ENCODE results near the gene PRKG1. TPM values are rescaled to one million over a fixed set of nuclear protein-coding genes. Genes with fewer than 3 reads are reported as not detected.

Gene PRKG1
- total and polyA plus RNA-seq, 7 experiments from 2014 or later = 0.19 TPM; not detected in 6

DNA sequence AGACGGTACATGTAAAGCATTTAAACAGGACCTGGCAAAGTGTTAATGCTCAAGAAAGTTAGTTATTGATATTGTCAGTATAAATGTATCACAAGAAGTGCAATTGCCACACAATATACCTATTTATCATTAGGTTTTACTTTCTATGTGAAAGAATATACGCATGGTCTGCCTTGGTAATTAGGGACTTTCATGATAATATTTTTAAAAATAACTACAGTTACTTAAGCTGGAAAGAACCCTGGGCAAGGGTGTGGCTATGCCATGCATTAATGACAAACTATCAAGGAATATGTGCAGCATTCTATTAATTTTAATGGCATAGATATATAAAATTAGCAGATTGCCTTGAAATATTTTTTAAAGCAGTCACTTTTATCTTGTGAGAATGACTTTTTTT lies 433.9 kb downstream of the PRKG1 start:
- no peaks in the 10 kb centered on the region for H3K9me3 ChIP-seq (ENCODE audit: control insufficient read depth in 2 of 3, low read length in 3 of 3)
- H3K27ac ChIP-seq (ENCODE audit: low read depth, low read length) = no peak overlapping the region
- DNase-seq (no peak), ATAC-seq (no peak)
- no peaks in the 10 kb centered on the region for H3K36me3 ChIP-seq (ENCODE audit: control insufficient read depth in 2 of 3, insufficient read depth in 3 of 3, low read length in 3 of 3)
- peaks cover 0 to 4% (median 0%) of the 10 kb centered on the region in 5 donors for H3K27me3 Mint-ChIP-seq
- H3K4me1 Mint-ChIP-seq = no peaks in the 10 kb centered on the region
- H3K36me3 Mint-ChIP-seq = no peaks in the 10 kb centered on the region
- H3K4me1 ChIP-seq (ENCODE audit: control insufficient read depth in 2 of 2, insufficient read depth in 2 of 2, low read length in 2 of 2) = no peaks in the 10 kb centered on the region
- no peak overlapping the region for H3K4me3 ChIP-seq (ENCODE audit: low read length)
- intact Hi-C loops (cut with micrococcal nuclease) = no loop called here
- no peaks in the 10 kb centered on the region for H3K27me3 ChIP-seq (ENCODE audit: control insufficient read depth in 2 of 2, insufficient read depth in 2 of 2, low read length in 2 of 2)
- H3K4me3 Mint-ChIP-seq = no peak overlapping the region
- H3K9me3 Mint-ChIP-seq = peaks cover 0 to 4% (median 0%) of the 10 kb centered on the region in 11 donors
- CTCF ChIA-PET = no interaction called here
- H3K27ac Mint-ChIP-seq = no peak overlapping the region
- POLR2A ChIA-PET = no interaction called here

DNA sequence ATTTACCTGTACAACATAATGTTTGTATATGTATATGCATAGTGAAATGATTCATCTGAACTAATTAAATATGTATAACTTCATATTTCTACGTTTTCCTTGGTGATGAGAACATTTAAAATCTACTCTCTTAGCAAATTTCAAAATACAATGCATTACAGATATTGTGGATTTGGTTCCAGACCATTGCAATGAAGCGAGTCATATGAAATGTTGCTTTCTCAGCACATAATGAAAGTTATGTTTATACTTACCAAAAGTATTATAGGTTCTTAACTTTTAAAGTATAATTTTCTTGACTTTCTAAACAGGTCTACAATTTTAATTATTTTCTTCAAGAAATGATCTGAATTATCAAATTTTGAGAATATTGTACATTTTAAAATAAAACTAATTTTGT lies 435.9 kb downstream of the PRKG1 start:
- H3K27ac ChIP-seq (ENCODE audit: low read depth, low read length) = no peak overlapping the region
- DNase-seq (no peak), ATAC-seq (no peak)
- H3K27ac Mint-ChIP-seq = no peak overlapping the region
- no peaks in the 10 kb centered on the region for H3K36me3 Mint-ChIP-seq
- no peaks in the 10 kb centered on the region for H3K27me3 Mint-ChIP-seq
- intact Hi-C loops (cut with micrococcal nuclease) = no loop called here
- no peak overlapping the region for H3K4me3 Mint-ChIP-seq
- CTCF ChIA-PET = interaction anchor here (0.7 kb wide), 1 partner anchor 1776 kb away, joined by 3 read pairs; no protein-coding TSS in a partner anchor
- no peaks in the 10 kb centered on the region for H3K4me1 ChIP-seq (ENCODE audit: control insufficient read depth in 2 of 2, insufficient read depth in 2 of 2, low read length in 2 of 2)
- H3K36me3 ChIP-seq (ENCODE audit: control insufficient read depth in 2 of 3, insufficient read depth in 3 of 3, low read length in 3 of 3) = no peaks in the 10 kb centered on the region
- H3K4me3 ChIP-seq (ENCODE audit: low read length) = no peak overlapping the region
- POLR2A ChIA-PET = no interaction called here
- no peaks in the 10 kb centered on the region for H3K27me3 ChIP-seq (ENCODE audit: control insufficient read depth in 2 of 2, insufficient read depth in 2 of 2, low read length in 2 of 2)
- H3K9me3 Mint-ChIP-seq = peaks cover 0 to 1% (median 0%) of the 10 kb centered on the region in 11 donors
- H3K4me1 Mint-ChIP-seq = no peaks in the 10 kb centered on the region
- H3K9me3 ChIP-seq (ENCODE audit: control insufficient read depth in 2 of 3, low read length in 3 of 3) = no peaks in the 10 kb centered on the region

DNA sequence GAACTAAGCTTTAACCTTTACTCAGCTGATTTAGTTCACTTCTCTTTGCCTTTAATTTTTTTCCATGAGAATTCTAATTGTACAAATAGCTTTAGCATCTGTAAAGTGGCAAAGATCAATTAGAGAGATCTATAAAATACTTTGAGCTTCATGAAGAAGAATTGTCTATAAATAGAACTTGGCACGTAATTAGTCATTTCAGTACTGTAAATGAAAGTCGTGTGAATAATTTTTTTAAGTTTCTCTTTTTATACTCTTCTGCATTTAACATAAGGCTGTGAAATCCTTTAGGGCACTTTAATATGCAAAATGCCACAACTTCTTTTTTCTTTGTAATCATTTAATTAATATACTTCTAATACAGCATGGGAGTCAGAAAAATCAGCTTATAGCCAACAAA lies 447.3 kb downstream of the PRKG1 start:
- H3K4me3 ChIP-seq (ENCODE audit: low read length) = no peak overlapping the region
- no peak overlapping the region for H3K27ac ChIP-seq (ENCODE audit: low read depth, low read length)
- no peaks in the 10 kb centered on the region for H3K4me1 ChIP-seq (ENCODE audit: control insufficient read depth in 2 of 2, insufficient read depth in 2 of 2, low read length in 2 of 2)
- no peak for DNase-seq
- H3K9me3 Mint-ChIP-seq = peaks cover 0 to 10% (median 0%) of the 10 kb centered on the region in 11 donors
- CTCF ChIA-PET = no interaction called here
- ATAC-seq = no peak
- no peak overlapping the region for H3K27ac Mint-ChIP-seq
- no peak overlapping the region for H3K4me3 Mint-ChIP-seq
- H3K27me3 ChIP-seq (ENCODE audit: control insufficient read depth in 2 of 2, insufficient read depth in 2 of 2, low read length in 2 of 2) = no peaks in the 10 kb centered on the region
- intact Hi-C loops (cut with micrococcal nuclease) = no loop called here
- H3K27me3 Mint-ChIP-seq = peaks cover 0 to 6% (median 0%) of the 10 kb centered on the region in 5 donors
- POLR2A ChIA-PET = no interaction called here
- no peaks in the 10 kb centered on the region for H3K4me1 Mint-ChIP-seq
- no peaks in the 10 kb centered on the region for H3K36me3 ChIP-seq (ENCODE audit: control insufficient read depth in 2 of 3, insufficient read depth in 3 of 3, low read length in 3 of 3)
- H3K9me3 ChIP-seq (ENCODE audit: control insufficient read depth in 2 of 3, low read length in 3 of 3) = no peaks in the 10 kb centered on the region
- no peaks in the 10 kb centered on the region for H3K36me3 Mint-ChIP-seq

DNA sequence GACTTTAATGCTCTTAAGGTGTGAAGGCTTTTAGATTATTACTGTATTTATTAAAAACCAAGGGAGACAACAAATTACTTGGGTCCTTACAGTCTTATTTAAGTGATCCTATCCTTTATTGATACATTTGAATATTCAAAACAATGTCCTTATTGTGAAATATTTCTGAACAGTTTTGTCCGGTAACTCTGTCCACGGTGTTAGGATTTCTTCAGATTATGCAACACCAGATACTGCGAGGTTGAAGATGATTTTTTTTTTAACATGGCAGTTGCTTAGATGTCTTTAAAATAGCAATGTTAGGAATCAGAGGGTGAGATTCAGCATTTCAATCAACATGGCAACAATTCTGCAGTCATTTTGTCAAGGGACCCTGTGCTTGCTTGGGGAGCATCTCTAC lies 448.6 kb downstream of the PRKG1 start:
- ChIA-PET POLR2A (no interaction called here), CTCF (no interaction called here)
- H3K27ac ChIP-seq (ENCODE audit: low read depth, low read length) = no peak overlapping the region
- DNase-seq = no peak
- H3K27me3 ChIP-seq (ENCODE audit: control insufficient read depth in 2 of 2, insufficient read depth in 2 of 2, low read length in 2 of 2) = no peaks in the 10 kb centered on the region
- intact Hi-C loops (cut with micrococcal nuclease) = no loop called here
- no peak overlapping the region for H3K4me3 ChIP-seq (ENCODE audit: low read length)
- no peaks in the 10 kb centered on the region for H3K36me3 ChIP-seq (ENCODE audit: control insufficient read depth in 2 of 3, insufficient read depth in 3 of 3, low read length in 3 of 3)
- no peaks in the 10 kb centered on the region for H3K4me1 Mint-ChIP-seq
- H3K9me3 Mint-ChIP-seq = peaks cover 0 to 5% (median 0%) of the 10 kb centered on the region in 11 donors
- no peak overlapping the region for H3K27ac Mint-ChIP-seq
- H3K4me3 Mint-ChIP-seq = no peak overlapping the region
- no peaks in the 10 kb centered on the region for H3K9me3 ChIP-seq (ENCODE audit: control insufficient read depth in 2 of 3, low read length in 3 of 3)
- H3K27me3 Mint-ChIP-seq = peaks cover 0 to 9% (median 2%) of the 10 kb centered on the region in 5 donors
- H3K4me1 ChIP-seq (ENCODE audit: control insufficient read depth in 2 of 2, insufficient read depth in 2 of 2, low read length in 2 of 2) = no peaks in the 10 kb centered on the region
- ATAC-seq = no peak
- no peaks in the 10 kb centered on the region for H3K36me3 Mint-ChIP-seq

- H3K27ac ChIP-seq (ENCODE audit: low read depth, low read length) = no peak overlapping the region
- H3K9me3 Mint-ChIP-seq = peaks cover 0 to 4% (median 0%) of the 10 kb centered on the region in 11 donors
- H3K27me3 Mint-ChIP-seq = peaks cover 0 to 12% (median 5%) of the 10 kb centered on the region in 5 donors
- no peaks in the 10 kb centered on the region for H3K4me1 Mint-ChIP-seq
- no peak overlapping the region for H3K4me3 ChIP-seq (ENCODE audit: low read length)
- H3K36me3 ChIP-seq (ENCODE audit: control insufficient read depth in 2 of 3, insufficient read depth in 3 of 3, low read length in 3 of 3) = no peaks in the 10 kb centered on the region
- H3K36me3 Mint-ChIP-seq = no peaks in the 10 kb centered on the region
- DNase-seq (no peak), ATAC-seq (no peak)
- POLR2A ChIA-PET = no interaction called here
- no peaks in the 10 kb centered on the region for H3K27me3 ChIP-seq (ENCODE audit: control insufficient read depth in 2 of 2, insufficient read depth in 2 of 2, low read length in 2 of 2)
- intact Hi-C loops (cut with micrococcal nuclease) = no loop called here
- no peak overlapping the region for H3K4me3 Mint-ChIP-seq
- H3K27ac Mint-ChIP-seq = no peak overlapping the region
- no peaks in the 10 kb centered on the region for H3K9me3 ChIP-seq (ENCODE audit: control insufficient read depth in 2 of 3, low read length in 3 of 3)
- CTCF ChIA-PET = no interaction called here
- no peaks in the 10 kb centered on the region for H3K4me1 ChIP-seq (ENCODE audit: control insufficient read depth in 2 of 2, insufficient read depth in 2 of 2, low read length in 2 of 2)
These were observed 449.2 kb downstream of the PRKG1 start for GRCh38 chr10:51523440-51523839.

DNA sequence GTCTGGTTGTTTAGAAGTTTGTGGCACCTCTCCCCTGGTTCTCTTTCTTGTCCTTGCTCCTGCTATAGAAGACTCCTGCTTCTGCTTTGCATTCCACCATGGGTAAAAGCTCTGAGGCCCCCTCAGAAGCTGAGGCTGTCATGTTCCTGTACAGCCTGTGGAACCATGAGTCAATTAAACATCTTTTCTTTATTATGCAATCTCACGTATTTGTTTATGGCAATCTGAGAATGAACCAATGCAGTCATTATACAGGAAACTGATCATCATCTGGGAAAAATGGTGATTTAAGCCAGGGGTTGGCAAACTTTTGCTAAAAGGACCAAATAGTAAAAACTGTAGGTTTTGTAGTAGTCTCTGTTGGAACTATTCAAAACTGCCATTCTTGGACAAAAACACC lies 449.8 kb downstream of the PRKG1 start:
- Mint-ChIP-seq H3K27me3 (peaks cover 0 to 12% (median 5%) of the 10 kb centered on the region in 5 donors), H3K9me3 (peaks cover 0 to 4% (median 0%) of the 10 kb centered on the region in 11 donors), H3K27ac (no peak overlapping the region), H3K36me3 (no peaks in the 10 kb centered on the region), H3K4me3 (no peak overlapping the region), H3K4me1 (no peaks in the 10 kb centered on the region)
- ChIA-PET CTCF (no interaction called here), POLR2A (no interaction called here)
- intact Hi-C loops (cut with micrococcal nuclease) = no loop called here
- Histone ChIP-seq H3K27me3 (ENCODE audit: control insufficient read depth in 2 of 2, insufficient read depth in 2 of 2, low read length in 2 of 2) (no peaks in the 10 kb centered on the region), H3K4me3 (ENCODE audit: low read length) (no peak overlapping the region), H3K36me3 (ENCODE audit: control insufficient read depth in 2 of 3, insufficient read depth in 3 of 3, low read length in 3 of 3) (no peaks in the 10 kb centered on the region), H3K9me3 (ENCODE audit: control insufficient read depth in 2 of 3, low read length in 3 of 3) (no peaks in the 10 kb centered on the region), H3K27ac (ENCODE audit: low read depth, low read length) (no peak overlapping the region), H3K4me1 (ENCODE audit: control insufficient read depth in 2 of 2, insufficient read depth in 2 of 2, low read length in 2 of 2) (no peaks in the 10 kb centered on the region)
- DNase-seq = no peak
- no peak for ATAC-seq

DNA sequence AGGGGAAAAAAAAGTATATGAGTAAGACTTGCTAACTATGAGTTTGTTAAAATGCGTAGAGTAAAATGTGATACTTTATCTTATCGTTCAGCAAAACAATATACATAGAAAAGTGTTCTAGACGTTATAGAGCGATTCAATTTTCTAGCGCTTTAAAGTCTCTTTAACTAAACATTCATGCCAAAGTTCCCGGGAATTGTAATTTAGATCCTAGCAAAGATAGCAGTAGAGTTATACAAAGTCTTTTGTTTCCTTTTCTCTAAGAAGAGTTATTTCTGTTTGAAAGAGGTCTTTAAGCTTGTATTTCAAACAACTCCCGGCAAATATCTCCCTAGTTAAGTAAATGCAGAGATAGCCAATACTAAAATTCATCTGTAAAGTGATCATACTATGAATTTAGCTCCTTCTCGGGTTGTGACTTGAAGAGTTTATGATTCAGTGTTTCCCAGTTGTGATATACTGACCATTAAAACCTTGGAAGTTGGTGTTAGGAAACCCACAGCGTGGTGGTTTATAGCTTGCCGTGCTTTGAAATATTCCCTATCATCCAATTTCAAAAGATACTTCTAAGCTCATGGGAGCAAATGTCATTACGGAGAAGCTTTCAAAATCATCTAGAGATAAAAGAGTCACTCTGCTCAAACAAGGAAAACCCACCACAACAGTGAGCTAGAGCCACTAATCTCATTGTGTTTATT lies 453.4 kb downstream of the PRKG1 start:
- Histone ChIP-seq H3K9me3 (ENCODE audit: control insufficient read depth in 2 of 3, low read length in 3 of 3) (no peaks in the 10 kb centered on the region), H3K4me1 (ENCODE audit: control insufficient read depth in 2 of 2, insufficient read depth in 2 of 2, low read length in 2 of 2) (no peaks in the 10 kb centered on the region), H3K27ac (ENCODE audit: low read depth, low read length) (no peak overlapping the region), H3K36me3 (ENCODE audit: control insufficient read depth in 2 of 3, insufficient read depth in 3 of 3, low read length in 3 of 3) (no peaks in the 10 kb centered on the region), H3K4me3 (ENCODE audit: low read length) (no peak overlapping the region), H3K27me3 (ENCODE audit: control insufficient read depth in 2 of 2, insufficient read depth in 2 of 2, low read length in 2 of 2) (no peaks in the 10 kb centered on the region)
- Mint-ChIP-seq H3K36me3 (no peaks in the 10 kb centered on the region), H3K4me1 (no peaks in the 10 kb centered on the region), H3K27me3 (peaks cover 0 to 12% (median 5%) of the 10 kb centered on the region in 5 donors), H3K4me3 (no peak overlapping the region), H3K9me3 (peaks cover 0 to 4% (median 0%) of the 10 kb centered on the region in 11 donors), H3K27ac (no peak overlapping the region)
- intact Hi-C loops (cut with micrococcal nuclease) = no loop called here
- DNase-seq (no peak), ATAC-seq (no peak)
- ChIA-PET POLR2A (interaction anchor here (0.6 kb wide), 1 partner anchor 428 kb away, joined by 4 read pairs; no protein-coding TSS in a partner anchor), CTCF (no interaction called here)

Measured in naive thymus-derived CD4-positive, alpha-beta T cell (primary cell).